ENCODE results near the gene RBM15B.

DNA sequence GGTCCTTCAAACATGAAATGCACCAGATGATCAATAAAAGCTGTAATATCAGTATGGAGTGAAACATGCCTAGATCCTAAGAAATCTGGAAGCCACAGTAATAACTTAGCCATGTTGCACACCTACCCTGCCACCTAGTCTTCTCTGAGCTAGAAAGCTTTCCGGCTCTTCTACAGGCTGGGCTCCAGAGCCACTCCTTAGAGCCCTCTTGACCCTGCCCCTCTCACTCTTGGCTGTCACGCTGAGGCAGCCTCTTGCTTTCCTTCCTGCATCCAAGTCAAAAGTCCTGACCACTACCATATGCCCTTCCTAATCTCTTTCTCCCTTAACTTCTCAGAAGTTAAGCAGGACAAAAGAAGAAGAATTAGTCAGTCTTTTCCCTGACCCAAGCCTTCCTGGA, 17.7 kb downstream of the RBM15B start:
- TF ChIP-seq POLR2AphosphoS5 (IDR thresholded peaks at IDR 0.05; ENCODE audit: low read depth, low read length) (no peak), FOXP2 (optimal IDR thresholded peaks at IDR 0.05; ENCODE audit: borderline replicate concordance, extremely low read depth, extremely low read length, insufficient read depth) (no peak), SIN3A (IDR thresholded peaks at IDR 0.05; ENCODE audit: borderline replicate concordance, insufficient read depth, low read length) (no peak), TAF1 (IDR thresholded peaks at IDR 0.05; ENCODE audit: borderline replicate concordance, insufficient read depth, low read length) (no peak)
